Transverse colon (tissue), 4 donors: ENCODE results near the gene CAPZA2.

Source experiments
- CTCF ChIP-seq, 5 experiments: fragments of 200-600 bp in 3 of 5; fragments of 450-650 bp in 2 of 5; sonication (generic) in 3 of 5; IDR thresholded peaks; 1 replicate in 2 of 5; 2 replicates in 3 of 5; pipeline ENCODE4 v1.5.1; 2016 to 2017; ENCODE audit warnings: antibody characterized with exemption in 5 of 5, inconsistent platforms in 3 of 5, mild to moderate bottlenecking in 2 of 5, moderate library complexity in 1 of 5
- POLR2AphosphoS5 ChIP-seq, 3 donors: sonication (generic); formaldehyde crosslinking; IDR thresholded peaks; one replicate each; pipeline ENCODE4 v1.6.1; 2016; ENCODE audit warnings: antibody characterized with exemption in 3 of 3

GRCh38 chr7:116924741-116925140, 62.4 kb downstream of the CAPZA2 start:
- TF ChIP-seq CTCF (IDR thresholded peaks at IDR 0.05): no peak
- TF ChIP-seq POLR2AphosphoS5 (IDR thresholded peaks at IDR 0.05): no peak
